ENCODE measurements around the gene UGT3A2.

UGT3A2 gene

GRCh38 chr5:36066540-36067210 lies at the start of gene UGT3A2:
Gene UGT3A2 (minus strand): TSS chr5:36066882. CDS start chr5:36066789, 93 bp downstream.
- DNase-seq = peak; percentile 61

- no peak for DNase-seq
These were observed 44.6 kb upstream of the UGT3A2 start for GRCh38 chr5:36111238-36111637.

GRCh38 chr5:36108758-36109460 lies 42.2 kb upstream of the UGT3A2 start:
- DNase-seq = no peak

- DNase-seq = no peak
These were observed 39.1 kb upstream of the UGT3A2 start for GRCh38 chr5:36105819-36106218.

GRCh38 chr5:36099748-36100147 lies 33.1 kb upstream of the UGT3A2 start:
- no peak for DNase-seq

- no peak for DNase-seq
These were observed 29.8 kb upstream of the UGT3A2 start for GRCh38 chr5:36096486-36096885.

- DNase-seq = peak; percentile 55
These were observed 23.3 kb upstream of the UGT3A2 start for GRCh38 chr5:36089989-36090388.

- DNase-seq = peak; percentile 87
These were observed 12.6 kb upstream of the UGT3A2 start for GRCh38 chr5:36079200-36079781.

GRCh38 chr5:36078430-36078829 lies 11.7 kb upstream of the UGT3A2 start:
- no peak for DNase-seq

GRCh38 chr5:36073595-36074216 lies 7.0 kb upstream of the UGT3A2 start:
- DNase-seq = peak; percentile 67

GRCh38 chr5:36070687-36071571 lies 4.2 kb upstream of the UGT3A2 start:
- no peak for DNase-seq

- no peak for DNase-seq
These were observed 2.1 kb upstream of the UGT3A2 start for GRCh38 chr5:36068751-36069281.

GRCh38 chr5:36066001-36066539 lies 612 bp downstream of the UGT3A2 start:
- DNase-seq = no peak

GRCh38 chr5:36060420-36060887 lies 6.2 kb downstream of the UGT3A2 start:
- peak; percentile 14 for DNase-seq

- DNase-seq = no peak
These were observed 6.9 kb downstream of the UGT3A2 start for GRCh38 chr5:36059571-36060419.

- DNase-seq = no peak
These were observed 7.9 kb downstream of the UGT3A2 start for GRCh38 chr5:36058776-36059175.

GRCh38 chr5:36057386-36057785 lies 9.3 kb downstream of the UGT3A2 start:
- DNase-seq = no peak

- DNase-seq = no peak
These were observed 10.3 kb downstream of the UGT3A2 start for GRCh38 chr5:36056422-36056821.

GRCh38 chr5:36055984-36056383 lies 10.7 kb downstream of the UGT3A2 start:
- DNase-seq = no peak

- no peak for DNase-seq
These were observed 12.0 kb downstream of the UGT3A2 start for GRCh38 chr5:36054647-36055046.

GRCh38 chr5:36052538-36052937 lies 14.1 kb downstream of the UGT3A2 start:
- no peak for DNase-seq
